ENCODE data around the gene GRIK5. TPM values are rescaled to one million over a fixed set of nuclear protein-coding genes. Genes with fewer than 3 reads are reported as not detected.

The GRIK5 gene
- total RNA-seq, 3 donors from 2014 or later, result 0.49 to 1.1 (median 0.61) TPM

Other genes with a start within 250 kb of the GRIK5 start
- gene LYPD4, start 225.5 kb downstream of the GRIK5 start, total RNA-seq, result not detected
- gene DMRTC2, start 225.2 kb downstream of the GRIK5 start, total RNA-seq, result not detected
- 1,000 to 10,000 TPM; 3,437 to 3,718 (median 3,468) TPM for gene RPS19, start 210.0 kb downstream of the GRIK5 start, total RNA-seq
- 1 to 10 TPM; 2.2 to 7.8 (median 2.7) TPM for gene CD79A, start 192.9 kb downstream of the GRIK5 start, total RNA-seq
- gene ARHGEF1, start 187.0 kb downstream of the GRIK5 start, total RNA-seq, result 100 to 1,000 TPM; 286 to 314 (median 301) TPM
- 1 to 10 TPM in 2 of 3 donors, under 1 TPM in 1; 0.83 to 2.0 (median 1.5) TPM for gene ERFL, start 141.8 kb downstream of the GRIK5 start, total RNA-seq
- gene RABAC1, start 110.9 kb downstream of the GRIK5 start, total RNA-seq, result 10 to 100 TPM; 63.1 to 82.1 (median 70.4) TPM
- gene ATP1A3, start 76.0 kb downstream of the GRIK5 start, total RNA-seq, result 1 to 10 TPM; 2.8 to 4.9 (median 3.7) TPM
- 10 to 100 TPM; 19.9 to 20.7 (median 20.6) TPM for gene ZNF574, start 6.0 kb upstream of the GRIK5 start, total RNA-seq
- gene POU2F2, start 62.2 kb upstream of the GRIK5 start, total RNA-seq, result 100 to 1,000 TPM in 1 of 3 donors, 10 to 100 TPM in 2; 83.9 to 123 (median 85.7) TPM
- gene DEDD2, start 147.5 kb upstream of the GRIK5 start, total RNA-seq, result 10 to 100 TPM; 25.2 to 29.1 (median 28.1) TPM
- 10 to 100 TPM; 17.2 to 19.4 (median 18.7) TPM for gene ZNF526, start 150.1 kb upstream of the GRIK5 start, total RNA-seq
- gene GSK3A, start 172.4 kb upstream of the GRIK5 start, total RNA-seq, result 10 to 100 TPM; 51.9 to 56.4 (median 55.2) TPM
- gene ERF, start 184.9 kb upstream of the GRIK5 start, total RNA-seq, result 10 to 100 TPM; 86.2 to 95.4 (median 89.1) TPM
- 10 to 100 TPM; 54.9 to 67.3 (median 64.1) TPM for gene CIC, start 199.0 kb upstream of the GRIK5 start, total RNA-seq
- 1 to 10 TPM in 2 of 3 donors, under 1 TPM in 1; 0.58 to 1.5 (median 1.3) TPM for gene PRR19, start 231.9 kb upstream of the GRIK5 start, total RNA-seq
- gene PAFAH1B3, start 232.4 kb upstream of the GRIK5 start, total RNA-seq, result 10 to 100 TPM; 55.2 to 67.8 (median 60.0) TPM
- gene TMEM145, start 243.1 kb upstream of the GRIK5 start, total RNA-seq, result not detected